ENCODE results near the gene OR7G1.

The OR7G1 gene

GRCh38 chr19:9065457-9066014 is 50.0 kb downstream of the OR7G1 start:
- H3K4me3 ChIP-seq (ENCODE audit: low read length): no peak overlapping the region
- no peak for DNase-seq (ENCODE audit: low read depth)
- TF ChIP-seq CTCF (conservative IDR thresholded peaks at IDR 0.05; ENCODE audit: low read length): no peak
